Heart right ventricle (tissue), 16 donors: ENCODE measurements around the gene LCE5A. TPM values are rescaled to one million over a fixed set of nuclear protein-coding genes. Genes with fewer than 3 reads are reported as not detected.

ENCODE experiments used
- ATAC-seq, 8 donors: fragments of 200-7000 bp; cut with Tn5 transposase; one replicate each; pipeline ENCODE4 v1.9.1; 2020; ENCODE audit warnings: mild to moderate bottlenecking in 8 of 8, moderate library complexity in 8 of 8, moderate number of reproducible peaks in 1 of 8
- DNase-seq, 2 donors: peaks; one replicate each; pipeline ENCODE4 v3.0.0-alpha.2; 2020
- H3K27ac ChIP-seq, 10 donors: fragments of 200-600 bp; sonication (generic) in 2 of 10; one replicate each; pipeline versions ENCODE4 v1.5.0 to v1.8.0; 2020 to 2022; ENCODE audit warnings: mild to moderate bottlenecking in 3 of 10
- H3K27me3 ChIP-seq, 7 donors: fragments of 200-600 bp; one replicate each; pipeline ENCODE4 v1.8.0; 2021 to 2022; ENCODE audit warnings: mild to moderate bottlenecking in 2 of 7
- H3K36me3 ChIP-seq, 9 donors: fragments of 200-600 bp; sonication (generic) in 1 of 9; one replicate each; pipeline versions ENCODE4 v1.5.0 to v1.8.0; 2020 to 2022; ENCODE audit warnings: mild to moderate bottlenecking in 2 of 9
- H3K4me1 ChIP-seq, 9 donors: fragments of 200-600 bp; sonication (generic) in 1 of 9; one replicate each; pipeline versions ENCODE4 v1.5.0 to v1.8.0; 2020 to 2022; ENCODE audit warnings: mild to moderate bottlenecking in 4 of 9
- H3K4me3 ChIP-seq, 10 donors: fragments of 200-600 bp; sonication (generic) in 2 of 10; one replicate each; pipeline versions ENCODE4 v1.5.0 to v1.8.0; 2020 to 2022; ENCODE audit warnings: mild to moderate bottlenecking in 7 of 10, moderate library complexity in 2 of 10
- H3K9me3 ChIP-seq, 11 donors: fragments of 200-600 bp in 10 of 11; sonication (generic) in 2 of 11; one replicate each; pipeline versions ENCODE4 v1.5.0 to v1.8.0; 2013 to 2022; ENCODE audit warnings: mild to moderate bottlenecking in 2 of 11, control low read depth in 1 of 11, moderate library complexity in 1 of 11
- CTCF ChIP-seq, 9 donors: fragments of 200-600 bp; sonication (generic) in 2 of 9; IDR thresholded peaks; one replicate each; pipeline versions ENCODE4 v1.5.0 to v1.8.0; 2021 to 2022; ENCODE audit warnings: antibody characterized with exemption in 9 of 9, mild to moderate bottlenecking in 5 of 9, moderate library complexity in 1 of 9
- WGBS, 2 donors: extraction: QIAGEN DNeasy Blood & Tissue Kit; methylation state at CpG; one replicate each; pipeline ENCODE4 v1.1.7; 2013; ENCODE audit warnings: inconsistent platforms in 1 of 2; 5-methylcytosine and 5-hydroxymethylcytosine counted together
- intact Hi-C, 10 donors: fragments of 100-400 bp; cut with DNase I; formaldehyde crosslinking; loops; one replicate each; pipeline versions ENCODE4 v1.11.1 to v1.14.2; 2022
- long read RNA-seq, 3 donors: library from polyadenylated mRNA; unstranded; transcript quantifications; one replicate each; pipeline ENCODE4 v2.0.0, GENCODE V29; 2020 to 2021
- polyA plus RNA-seq, 2 donors: library from polyadenylated mRNA; stranded (reverse); fragments of 200-250 nt; gene quantifications; one replicate each; pipeline ENCODE4 v1.2.3, GENCODE V29; 2013
- total RNA-seq, 10 donors: library from RNA; stranded (reverse); fragmentation: NEBNext Ultra II Directional in 3 of 10; extraction: Animal tissue kit (Norgen Biotek cat#: 25700) in 3 of 10; gene quantifications; one replicate each; pipeline versions ENCODE4 v1.2.1 to v1.2.4, GENCODE V29; 2021 to 2023
- donor health status: Arrhythmogenic right ventricular cardiomyopathy.
- donor health status: ischemic (EF 13 %, LVEDD 7.1; RV severe dilation, severe dysfunction).
- donor health status: healthy with polysubstance abuse.
- donor health status: DM: no; HTN: yes; CAD: no.
- donor health status: DM: no; HTN: no; CAD: no.
- donor health status: ischemic (EF 25% LVEDD 6.9; RV normal size, moderate dysfunction).
- donor health status: ischemic (EF 25% LVEDD 5.7; RV mildly dilated, moderate dysfunction).
- donor health status: healthy.
- donor health status: DM: yes; HTN: yes; CAD: no.
- donor health status: Ischemic cardiomyopathy.
- donor health status: ischemic (EF 35%, LVEDD 5.7; RV mildly dilated, moderate dysfunction).
- donor health status: nonischemic (EF 11% LVEDD 7.7; RV severe dilation, severe dysfunction).
- donor health status: DM: yes; HTN: yes; CAD: no.
- donor health status: PGD.
- donor health status: ischemic (EF 29% LVEDD 5.4; RV normal size, mild dysfunction).
- donor health status: nonischemic (EF 23%, LVEDD 6.1; RV moderate dilation, normal function).

LCE5A gene, protein sequence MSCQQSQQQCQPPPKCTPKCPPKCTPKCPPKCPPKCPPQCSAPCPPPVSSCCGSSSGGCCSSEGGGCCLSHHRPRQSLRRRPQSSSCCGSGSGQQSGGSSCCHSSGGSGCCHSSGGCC
- total RNA-seq = not detected
- polyA plus RNA-seq = under 1 TPM in 1 of 2 donors, not detected in 1; 0.07 TPM
- long read RNA-seq, donor 1 = 0 reads
- long read RNA-seq, donor 2 = 0 reads
- long read RNA-seq, donor 3 = 0 reads

DNA sequence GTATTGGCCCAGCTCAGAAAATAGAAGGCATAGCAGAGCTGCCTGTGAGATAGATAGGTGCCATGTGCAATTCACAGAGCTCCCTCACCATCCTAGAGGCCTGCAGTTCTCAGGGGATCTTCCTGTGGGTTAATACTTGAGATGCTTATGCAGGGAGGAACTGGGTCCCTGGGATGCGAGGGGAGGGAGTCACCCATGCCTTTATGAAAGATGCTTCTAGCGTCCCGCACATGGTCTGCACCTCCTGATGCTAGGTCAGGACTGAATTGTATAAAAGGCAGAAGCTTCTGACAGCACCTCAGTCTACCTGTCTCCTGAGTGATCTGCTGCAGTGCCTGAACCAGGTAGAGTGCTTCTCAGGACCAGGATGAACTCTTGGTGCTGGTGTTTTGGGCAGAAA is at the start of gene LCE5A:
LCE5A (plus strand) TSS at position 301 of the 400 bp plus-strand sequence. CDS start 732 bp downstream, outside the sequence.
- Histone ChIP-seq H3K27ac (no peak within 1 kb of the TSS), H3K36me3 (no peaks in the 10 kb centered on the region), H3K27me3 (peaks cover 0 to 72% (median 50%) of the 10 kb centered on the region in 7 donors), H3K9me3 (no peaks in the 10 kb centered on the region), H3K4me1 (peaks cover 0 to 8% (median 6%) of the 10 kb centered on the region in 9 donors), H3K4me3 (no peak within 1 kb of the TSS)
- ATAC-seq (no peak), DNase-seq (no peak)
- TF ChIP-seq CTCF (IDR thresholded peaks at IDR 0.05) = no peak
- WGBS, 2 donors = 86 to 91% methylated on average over 3 of the region's 3 CpGs
- intact Hi-C loops = no loop called here

DNA sequence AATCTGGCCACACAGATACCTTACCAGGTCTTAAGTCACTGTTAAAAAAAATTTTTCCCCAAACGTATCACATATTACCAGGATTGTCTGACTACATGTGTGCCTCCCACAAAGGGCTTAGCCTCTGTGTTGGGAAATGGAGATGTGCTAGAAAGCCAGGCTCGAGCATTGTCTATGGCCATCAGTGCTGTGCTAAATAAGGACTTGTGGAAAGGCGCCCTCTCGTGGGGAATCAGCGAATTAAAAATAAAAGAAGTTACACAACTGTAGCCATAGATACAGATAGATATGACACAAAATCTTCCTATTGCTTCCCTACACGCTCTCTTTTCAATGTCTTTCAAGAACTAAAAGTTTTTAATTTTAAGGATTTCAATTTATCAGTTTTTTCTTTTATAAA is 49.1 kb upstream of the LCE5A start:
- peaks cover 0 to 12% (median 4%) of the 10 kb centered on the region in 9 donors for H3K4me1 ChIP-seq
- DNase-seq (peak in 1 of 2 donors; percentile 52), ATAC-seq (peak in 6 of 8 donors; percentile 48 to 77 (median 65))
- H3K36me3 ChIP-seq = no peaks in the 10 kb centered on the region
- 5 to 6% methylated on average over 6 of the region's 6 CpGs for WGBS, 2 donors
- intact Hi-C loops = loop anchor here in 1 of 10 donors (2.0 kb wide), 1 partner anchor 269 kb away; no protein-coding TSS in a partner anchor
- peaks cover 0 to 9% (median 0%) of the 10 kb centered on the region in 7 donors for H3K27me3 ChIP-seq
- H3K9me3 ChIP-seq = peaks cover 0 to 18% (median 0%) of the 10 kb centered on the region in 11 donors
- H3K4me3 ChIP-seq = no peak overlapping the region
- H3K27ac ChIP-seq = no peak overlapping the region
- TF ChIP-seq CTCF (IDR thresholded peaks at IDR 0.05) = peak in 8 of 9 donors; percentile 24 to 73 (median 66)

DNA sequence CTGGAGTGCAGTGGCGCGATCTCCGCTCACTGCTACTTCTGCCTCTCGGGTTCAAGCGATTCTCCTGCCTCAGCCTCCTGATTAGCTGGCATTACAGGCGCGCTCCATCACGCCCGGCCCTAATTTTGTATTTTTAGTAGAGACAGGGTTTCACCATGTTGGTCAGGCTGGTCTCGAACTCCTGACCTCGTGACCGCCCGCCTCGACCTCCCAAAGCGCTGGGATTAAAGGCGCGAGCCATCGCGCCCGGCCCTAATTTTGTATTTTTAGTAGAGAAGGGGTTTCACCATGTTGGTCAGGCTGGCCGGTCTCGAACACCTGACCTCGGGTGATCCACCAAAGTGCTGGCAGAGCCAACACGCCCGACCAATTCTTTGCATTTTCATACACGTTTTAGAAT is 48.0 kb upstream of the LCE5A start:
- no peak for ATAC-seq
- H3K4me3 ChIP-seq = no peak overlapping the region
- no peak for TF ChIP-seq CTCF (IDR thresholded peaks at IDR 0.05)
- 95 to 96% methylated on average over 26 of the region's 26 CpGs for WGBS, 2 donors
- H3K27ac ChIP-seq = no peak overlapping the region
- peaks cover 0 to 12% (median 4%) of the 10 kb centered on the region in 9 donors for H3K4me1 ChIP-seq
- intact Hi-C loops = no loop called here
- H3K9me3 ChIP-seq = peaks cover 0 to 26% (median 0%) of the 10 kb centered on the region in 11 donors
- H3K27me3 ChIP-seq = peaks cover 0 to 13% (median 0%) of the 10 kb centered on the region in 7 donors
- DNase-seq = no peak
- no peaks in the 10 kb centered on the region for H3K36me3 ChIP-seq

DNA sequence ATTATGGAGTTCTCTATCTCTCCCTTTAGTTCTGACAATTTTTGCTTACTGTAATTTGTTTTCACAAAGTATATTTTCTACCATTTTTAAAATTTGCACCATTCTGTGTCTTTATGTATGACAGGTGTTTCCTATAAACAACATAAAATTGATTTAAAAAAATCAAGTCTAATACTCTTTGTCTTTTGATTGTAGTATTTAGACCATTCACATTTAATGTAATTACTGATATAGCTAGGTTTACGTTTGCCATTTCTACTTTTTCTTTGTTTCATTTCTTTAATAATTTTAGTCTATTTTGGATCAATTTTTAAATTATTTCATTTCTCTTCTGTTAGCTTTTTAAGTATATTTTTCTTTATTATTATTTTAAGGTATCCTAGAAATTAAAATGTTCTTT is 44.4 kb upstream of the LCE5A start:
- no peaks in the 10 kb centered on the region for H3K36me3 ChIP-seq
- TF ChIP-seq CTCF (IDR thresholded peaks at IDR 0.05) = no peak
- WGBS, 2 donors = 73 to 78% methylated on average over 1 of the region's 1 CpG
- no peak for DNase-seq
- no peak overlapping the region for H3K27ac ChIP-seq
- H3K4me3 ChIP-seq = no peak overlapping the region
- H3K9me3 ChIP-seq = peaks cover 0 to 26% (median 0%) of the 10 kb centered on the region in 11 donors
- no peak for ATAC-seq
- peaks cover 0 to 36% (median 9%) of the 10 kb centered on the region in 7 donors for H3K27me3 ChIP-seq
- no peaks in the 10 kb centered on the region for H3K4me1 ChIP-seq
- intact Hi-C loops = no loop called here
